GM15510 (cell line): ENCODE results near the gene EMP3.

Source experiments
- POLR2A ChIP-seq: IDR thresholded peaks from 3 replicates; pipeline ENCODE4 v1.6.1; 2011; ENCODE audit warnings: borderline replicate concordance; ENCODE audit not compliant: insufficient read length; ENCODE audit errors: extremely low read depth

The EMP3 gene

GRCh38 chr19:48338253-48338755 is 13.0 kb downstream of the EMP3 start:
- TF ChIP-seq POLR2A, result no peak

DNA sequence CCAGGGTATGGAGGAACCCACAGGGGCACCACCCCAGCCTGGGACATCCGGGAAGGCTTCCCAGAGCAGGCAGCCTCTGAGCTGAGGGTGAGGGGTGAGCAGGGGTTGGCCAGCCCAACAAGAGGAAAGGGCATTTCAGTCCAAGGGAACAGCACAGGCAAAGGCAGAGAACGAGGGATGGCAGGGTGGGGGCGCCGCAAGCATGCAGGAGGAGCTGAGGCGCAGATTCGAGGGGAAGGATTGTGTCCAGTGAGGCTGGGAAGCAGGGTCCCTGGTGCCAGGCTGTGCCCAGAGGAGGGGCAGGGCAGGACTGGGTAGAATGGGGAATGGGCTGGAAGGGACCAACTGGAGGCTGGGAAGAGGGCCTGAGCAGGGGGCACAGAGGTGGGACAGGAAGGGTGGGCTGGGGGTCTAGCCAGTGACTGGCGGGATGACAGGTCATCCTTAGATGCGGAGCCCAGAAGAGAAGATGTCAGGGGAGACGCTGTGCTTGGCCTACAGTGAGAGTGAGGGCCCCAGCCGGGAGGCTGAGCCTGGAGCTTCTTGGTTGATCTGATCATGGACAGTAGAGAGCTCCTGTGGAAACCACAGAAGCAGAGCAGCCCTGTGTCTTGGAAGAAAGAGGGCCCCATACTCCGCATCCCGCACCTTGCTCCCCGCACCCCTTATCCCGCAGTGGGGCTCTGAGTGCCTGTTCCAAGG is 13.6 kb downstream of the EMP3 start:
- no peak for TF ChIP-seq POLR2A

GRCh38 chr19:48340995-48341394 is 15.6 kb downstream of the EMP3 start:
- TF ChIP-seq POLR2A, result no peak

DNA sequence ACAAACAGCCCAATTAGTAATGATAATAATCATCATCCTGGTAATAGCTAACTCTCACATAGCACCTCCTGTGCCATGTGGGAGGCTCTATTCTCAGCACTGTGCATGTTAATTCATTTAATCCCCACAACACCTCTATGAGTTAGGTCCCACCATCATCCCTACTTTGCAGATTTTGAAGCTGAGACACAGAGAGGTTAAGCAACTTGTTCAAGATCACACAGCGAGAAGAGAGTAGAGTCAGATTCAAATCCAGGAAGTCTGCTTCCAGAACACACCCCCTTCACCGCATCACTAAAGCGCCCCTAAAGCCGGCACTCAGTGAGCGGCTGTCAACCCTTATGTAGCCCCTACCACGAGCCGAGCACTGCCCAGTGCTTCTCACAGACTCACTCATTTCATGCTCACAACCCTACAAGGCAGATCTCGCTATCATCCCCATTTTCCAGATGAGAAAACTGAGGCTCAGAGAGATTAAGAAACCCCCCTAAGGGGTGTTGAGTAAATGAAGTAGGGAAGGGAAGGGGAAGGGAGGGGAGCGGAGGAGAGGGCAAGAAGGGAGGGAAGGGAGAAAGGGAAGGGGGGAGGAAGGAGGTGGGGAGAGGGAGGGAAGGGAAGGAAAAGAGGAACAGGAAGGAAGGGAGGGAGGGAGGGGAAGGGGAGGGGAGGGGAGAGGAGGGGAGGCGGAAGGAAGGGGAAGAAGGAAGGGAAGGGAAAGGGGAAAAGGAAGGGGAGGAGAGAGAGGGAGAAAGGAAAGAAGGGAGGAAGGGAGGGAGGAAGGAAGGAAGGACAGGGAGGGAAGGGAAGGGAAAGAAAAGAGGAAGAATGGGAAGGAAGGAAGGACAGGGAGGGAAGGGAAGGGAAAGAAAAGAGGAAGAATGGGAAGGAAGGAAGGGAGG is 16.4 kb downstream of the EMP3 start:
- no peak for TF ChIP-seq POLR2A

GRCh38 chr19:48342414-48342738 is 17.0 kb downstream of the EMP3 start:
- no peak for TF ChIP-seq POLR2A

DNA sequence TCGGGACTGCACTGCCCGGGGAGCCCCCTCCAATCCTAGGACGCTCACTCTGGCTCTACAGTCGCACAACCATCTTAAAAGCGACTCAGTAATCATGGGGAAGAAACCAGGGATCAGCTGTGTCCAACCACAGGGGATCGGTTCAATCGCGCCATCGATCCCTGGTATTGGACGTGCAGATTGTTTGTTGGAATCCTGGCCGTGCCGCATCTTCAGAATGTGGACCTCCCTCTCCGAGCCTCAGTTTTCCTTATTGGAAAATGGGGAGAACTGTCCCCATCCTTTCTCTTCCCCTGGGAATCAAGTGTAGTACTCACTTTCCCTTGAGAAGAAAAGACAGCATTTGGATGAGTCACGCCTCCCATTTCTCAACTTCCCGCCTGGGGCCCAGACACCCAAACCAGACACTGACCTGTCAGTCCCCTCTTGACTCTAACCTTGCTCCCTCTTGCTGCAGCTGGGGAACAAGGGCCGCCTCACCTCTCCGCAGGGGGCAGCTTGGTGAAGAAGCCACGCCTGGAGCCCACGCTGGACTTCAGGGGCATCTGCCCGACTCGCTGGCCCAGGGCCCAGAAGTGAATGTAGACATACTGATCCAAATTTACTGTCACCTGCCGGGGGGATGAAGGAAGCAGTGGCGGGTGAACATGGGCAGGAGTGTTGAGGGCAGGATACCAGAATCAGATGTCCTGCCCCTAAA is 17.6 kb downstream of the EMP3 start:
- TF ChIP-seq POLR2A, result no peak

- TF ChIP-seq POLR2A, result no peak
Measured at GRCh38 chr19:48344892-48345291, 19.5 kb downstream of the EMP3 start.

DNA sequence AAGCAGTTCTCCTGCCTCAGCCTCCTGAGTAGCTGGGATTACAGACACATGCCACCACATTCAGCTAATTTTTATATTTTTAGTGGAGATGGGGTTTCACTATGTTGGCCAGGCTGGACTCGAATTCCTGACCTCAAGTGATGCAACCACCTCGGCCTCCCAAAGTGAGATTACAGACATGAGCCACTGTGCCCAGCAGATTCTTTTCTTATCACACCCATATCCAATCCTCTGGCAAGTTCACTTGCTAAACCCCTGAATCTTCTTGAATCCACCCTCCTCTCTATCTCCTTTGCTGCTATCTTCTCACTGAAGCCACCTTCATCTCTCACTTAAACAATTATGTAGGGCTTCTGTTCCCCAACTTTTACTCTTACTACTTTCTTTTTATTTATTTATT is 20.8 kb downstream of the EMP3 start:
- no peak for TF ChIP-seq POLR2A

- TF ChIP-seq POLR2A, result no peak
Measured at GRCh38 chr19:48348045-48348444, 22.7 kb downstream of the EMP3 start.

DNA sequence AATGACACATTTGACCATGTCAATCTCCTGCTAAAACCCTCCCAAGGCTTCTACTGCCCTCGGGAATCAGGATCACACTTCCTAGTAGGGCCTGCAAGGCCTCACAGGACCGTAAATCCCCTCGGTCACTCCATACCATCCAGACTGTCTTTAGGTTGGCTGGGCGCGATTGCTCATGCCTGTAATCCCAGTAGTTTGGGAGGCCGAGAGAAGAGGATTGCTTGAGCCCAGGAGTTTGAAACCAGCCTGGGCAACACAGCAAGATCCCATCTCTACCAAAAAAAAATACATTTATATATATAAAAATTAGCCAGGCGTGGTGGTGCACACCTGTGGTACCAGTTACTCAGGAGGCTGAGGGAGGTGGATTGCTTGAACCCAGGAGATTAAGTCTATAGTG is 23.4 kb downstream of the EMP3 start:
- no peak for TF ChIP-seq POLR2A

DNA sequence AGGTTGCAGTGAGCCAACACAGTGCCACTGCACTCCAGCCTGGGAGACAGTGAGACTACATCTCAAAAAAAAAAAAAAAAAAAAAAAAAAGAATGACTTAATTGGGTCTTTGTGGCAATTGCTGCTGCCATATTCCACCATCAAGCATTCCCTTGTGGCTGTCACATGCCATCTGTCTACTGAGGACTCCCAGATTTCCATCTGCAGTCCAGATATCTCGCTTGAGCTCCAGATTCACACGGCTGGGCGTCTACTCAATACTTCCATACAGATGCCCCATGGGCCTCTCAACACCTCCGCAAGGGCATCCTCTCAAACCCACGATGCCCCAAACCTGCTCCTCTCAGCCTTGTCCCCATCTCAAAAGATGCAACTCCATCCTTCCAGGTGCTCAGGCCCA is 25.5 kb downstream of the EMP3 start:
- TF ChIP-seq POLR2A, result no peak

GRCh38 chr19:48351341-48351752 is 26.0 kb downstream of the EMP3 start:
- no peak for TF ChIP-seq POLR2A

DNA sequence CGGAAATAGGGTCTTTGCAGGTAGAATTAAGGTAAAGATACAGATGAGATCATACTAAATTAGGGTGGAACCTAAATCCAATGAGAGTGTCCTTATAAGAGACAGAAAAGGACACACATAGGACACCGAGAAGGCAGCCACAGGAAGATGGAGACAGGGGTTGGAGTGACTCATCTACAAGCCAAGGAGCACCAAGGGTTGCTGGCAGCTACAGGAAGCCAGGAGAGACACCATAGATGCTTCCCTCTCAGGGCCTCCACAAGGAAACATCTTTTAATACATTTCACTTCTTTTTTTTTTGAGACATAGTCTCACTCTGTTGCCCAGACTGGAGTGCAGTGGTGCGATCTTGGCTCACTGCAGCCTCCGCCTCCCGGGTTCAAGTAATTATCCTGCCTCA is 28.3 kb downstream of the EMP3 start:
- TF ChIP-seq POLR2A, result no peak

DNA sequence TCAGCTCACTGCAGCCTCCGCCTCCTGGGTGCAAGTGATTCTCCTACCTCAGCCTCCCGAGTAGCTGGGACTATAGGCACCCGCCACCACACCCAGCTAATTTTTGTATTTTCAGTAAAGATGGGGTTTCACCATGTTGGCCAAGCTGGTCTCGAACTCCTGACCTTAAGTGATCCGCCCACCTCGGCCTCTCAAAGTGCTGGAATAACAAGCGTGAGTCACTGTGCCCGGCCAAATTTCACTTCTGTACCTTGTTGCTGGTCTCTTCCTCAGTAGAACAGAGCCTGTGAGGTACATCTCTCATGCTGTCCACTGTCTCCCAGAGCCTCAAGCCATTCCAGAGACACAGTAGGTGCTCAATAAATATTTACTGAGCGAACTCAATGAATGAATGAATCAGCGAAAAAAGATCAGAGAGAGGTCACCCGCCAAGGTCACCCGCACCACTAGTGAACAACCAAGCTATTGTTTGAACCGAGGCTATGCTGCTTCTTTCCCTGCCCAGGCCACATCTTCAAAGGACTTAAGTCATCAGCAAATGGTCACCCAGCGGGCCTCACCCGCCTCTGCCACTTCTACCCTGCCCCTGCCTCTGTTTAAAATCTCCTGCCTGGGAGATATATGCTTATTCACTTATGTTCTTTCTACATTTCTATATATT is 29.1 kb downstream of the EMP3 start:
- no peak for TF ChIP-seq POLR2A
